RPMI7951 (cell line): Measurements from ENCODE around the gene SFMBT2. TPM values are rescaled to one million over a fixed set of nuclear protein-coding genes. Genes with fewer than 3 reads are reported as not detected.
A peak's percentile ranks its signal among the peaks of the same experiment; 100 is the strongest.
"Not testable (repeated sequence)": the region's sequence is repeated elsewhere in the genome, so short reads cannot be mapped to it uniquely, and the experiment has no call there.

ENCODE experiments used
- DNase-seq: peaks from one replicate; pipeline ENCODE4 v3.0.0-alpha.2; 2012; ENCODE audit warnings: low read depth
- total RNA-seq: library from RNA; depleted of rRNA; stranded (reverse); fragments of >200 nt; shearing (Covaris generic); gene quantifications from 2 replicates; pipeline ENCODE4 v1.2.3, GENCODE V29; 2014

Gene SFMBT2
- total RNA-seq, 1 experiment from 2014 or later = 0.36 TPM

DNA sequence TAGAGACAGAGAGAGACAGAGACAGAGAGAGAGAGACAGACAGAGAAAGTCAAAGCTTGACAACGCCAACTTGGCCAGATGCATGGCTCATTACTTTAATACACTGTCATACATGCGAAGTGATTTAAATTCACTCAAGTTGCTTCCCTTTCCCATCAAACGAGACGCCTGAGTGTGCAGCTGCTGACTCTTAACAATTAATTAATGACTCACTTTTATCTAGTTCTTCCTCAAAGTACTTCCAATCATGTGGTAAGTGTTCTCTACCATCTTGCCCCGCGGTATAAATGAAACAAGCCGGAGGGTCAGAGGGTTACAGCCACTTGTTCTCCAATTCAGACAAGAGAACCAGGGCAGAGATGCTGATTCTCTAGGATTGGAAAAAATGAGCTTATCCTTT, 90.8 kb downstream of the SFMBT2 start:
- DNase-seq = peak; percentile 33

DNA sequence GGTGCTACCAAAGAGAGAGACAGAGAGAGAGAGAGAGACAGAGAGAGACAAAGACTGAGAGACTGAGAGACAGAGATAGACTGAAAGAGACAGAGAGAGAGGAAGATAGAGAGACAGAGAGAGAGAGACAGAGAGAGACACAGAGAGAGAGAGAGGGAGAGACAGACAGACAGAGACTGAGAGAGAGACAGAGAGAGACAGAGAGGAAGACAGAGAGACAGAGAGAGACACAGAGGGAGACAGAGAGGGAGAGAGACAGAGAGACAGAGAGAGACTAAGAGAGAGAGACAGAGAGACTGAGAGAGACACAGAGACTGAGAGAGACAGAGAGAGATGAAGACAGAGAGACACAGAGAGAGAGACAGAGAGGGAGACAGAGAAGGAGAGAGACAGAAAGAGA, 91.2 kb downstream of the SFMBT2 start:
- DNase-seq = no peak

DNA sequence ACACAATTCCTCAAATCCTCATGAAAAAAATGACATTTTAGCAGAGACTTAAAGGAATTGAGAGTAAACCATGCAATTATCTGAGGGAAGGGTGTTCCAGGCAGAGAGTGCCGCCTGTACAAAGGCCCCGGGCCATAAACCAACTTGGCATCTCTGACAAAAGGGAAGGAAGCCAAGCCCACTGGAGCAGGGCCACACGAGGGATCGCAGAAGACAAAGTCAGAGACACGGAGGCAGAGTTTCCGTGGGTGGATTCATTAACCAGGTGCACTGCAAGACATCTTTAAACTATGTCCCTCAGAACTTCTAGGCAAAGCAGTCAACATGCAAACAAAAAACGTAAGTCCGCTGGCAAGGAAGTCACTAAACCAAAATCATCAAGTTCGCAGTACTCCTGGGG, 92.0 kb downstream of the SFMBT2 start:
- no peak for DNase-seq

DNA sequence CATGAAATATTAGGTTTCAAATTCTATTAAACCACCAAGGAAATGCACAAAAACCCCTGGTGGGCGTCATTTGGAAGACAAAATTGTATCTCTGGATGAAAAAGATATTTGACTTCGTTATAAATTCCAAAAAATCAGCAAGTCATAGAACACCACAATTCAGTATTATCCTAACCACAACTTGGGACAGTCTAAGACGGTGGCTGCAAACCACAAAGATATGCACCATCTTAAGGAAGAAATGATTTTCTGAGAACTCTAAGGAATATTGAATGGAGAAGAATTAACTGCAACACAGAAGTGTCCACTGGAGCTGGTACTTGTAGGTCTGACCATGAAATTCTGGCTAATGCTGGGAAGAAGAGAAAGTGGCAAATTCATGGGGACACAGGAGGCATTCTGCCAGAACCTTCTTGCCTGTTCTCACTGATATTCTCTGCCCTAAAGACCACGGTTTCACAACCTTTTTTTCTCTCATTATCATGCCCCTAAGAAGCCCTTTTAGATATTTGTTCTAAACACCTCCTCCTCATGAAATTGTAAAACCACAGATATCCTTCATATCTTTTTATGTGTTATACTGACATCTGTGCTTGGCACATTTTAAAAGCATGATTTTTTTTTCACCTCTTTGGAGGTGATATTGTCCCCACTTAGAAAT, 92.9 kb downstream of the SFMBT2 start:
- no peak for DNase-seq

DNA sequence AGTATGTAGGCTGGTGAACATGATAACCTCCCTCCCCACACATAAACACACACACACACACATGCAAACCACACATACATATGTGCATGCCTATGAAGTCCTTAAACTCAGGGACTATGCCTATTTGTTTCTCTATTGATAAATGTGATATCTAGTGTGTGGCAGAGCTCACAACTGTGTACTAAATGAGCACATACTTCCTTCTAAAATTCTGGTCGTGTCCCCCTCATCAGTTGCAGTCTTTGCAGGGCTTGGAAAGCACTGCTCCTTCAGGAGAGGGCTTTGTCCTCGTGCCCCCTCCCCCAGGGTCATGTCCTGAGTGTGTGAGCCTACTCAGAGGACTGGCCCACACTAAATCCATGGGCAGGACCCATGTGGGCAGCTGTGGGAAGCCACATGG, 94.0 kb downstream of the SFMBT2 start:
- DNase-seq = no peak

DNA sequence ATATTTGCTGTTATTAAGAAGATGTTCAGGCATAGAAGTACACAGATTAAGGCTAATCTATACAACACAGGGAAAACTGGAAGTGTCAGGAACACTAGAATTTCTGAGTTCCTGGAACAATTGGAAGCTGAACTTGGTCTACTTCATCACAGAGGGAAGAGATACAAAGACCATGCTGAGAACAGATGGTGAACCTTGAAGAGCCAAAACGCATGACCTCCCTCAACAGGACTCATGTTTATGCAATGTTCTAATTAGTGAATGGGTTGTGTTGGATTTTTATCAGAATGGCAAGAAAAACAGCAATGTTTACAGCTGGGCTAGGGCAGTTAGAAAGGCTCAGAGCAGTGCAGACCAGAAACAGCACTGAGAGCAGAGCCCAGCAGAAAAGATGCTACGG, 94.9 kb downstream of the SFMBT2 start:
- DNase-seq = no peak

DNA sequence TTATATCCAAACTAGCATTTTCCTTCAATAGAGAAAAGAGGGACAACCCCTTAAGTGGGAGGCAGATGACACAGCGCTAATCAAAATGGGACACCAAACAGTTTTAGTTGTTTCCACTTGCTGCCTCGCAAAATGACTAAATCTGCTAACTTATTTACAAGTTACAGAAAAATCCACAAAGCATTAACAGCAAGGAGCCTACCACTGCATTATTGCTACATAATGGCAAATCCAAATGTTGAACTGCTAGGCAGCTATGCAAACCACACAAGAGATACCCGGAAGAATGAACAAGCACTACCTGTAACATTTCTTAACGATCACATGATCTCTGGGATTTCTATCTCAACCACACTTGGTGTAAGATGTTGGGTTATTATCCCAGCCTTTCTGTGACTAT, 96.7 kb downstream of the SFMBT2 start:
- DNase-seq = no peak

DNA sequence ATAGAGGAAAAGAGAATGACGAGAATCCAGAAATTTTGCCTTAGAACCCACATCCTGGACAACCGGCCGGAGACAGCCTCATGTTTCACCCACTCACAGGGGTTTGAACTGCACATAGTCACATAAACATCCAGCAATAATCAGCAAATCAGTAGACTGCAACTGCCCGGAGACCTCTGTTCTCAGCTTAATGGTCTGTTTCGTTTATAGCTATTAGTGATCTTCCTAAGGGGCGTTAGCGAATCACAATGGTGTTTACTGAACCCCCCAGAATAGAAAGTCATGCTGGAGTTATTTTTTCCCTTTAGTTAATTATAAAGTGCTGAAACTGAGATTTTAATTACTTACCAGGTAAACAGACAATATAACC, 98.4 kb downstream of the SFMBT2 start:
- DNase-seq = no peak

DNA sequence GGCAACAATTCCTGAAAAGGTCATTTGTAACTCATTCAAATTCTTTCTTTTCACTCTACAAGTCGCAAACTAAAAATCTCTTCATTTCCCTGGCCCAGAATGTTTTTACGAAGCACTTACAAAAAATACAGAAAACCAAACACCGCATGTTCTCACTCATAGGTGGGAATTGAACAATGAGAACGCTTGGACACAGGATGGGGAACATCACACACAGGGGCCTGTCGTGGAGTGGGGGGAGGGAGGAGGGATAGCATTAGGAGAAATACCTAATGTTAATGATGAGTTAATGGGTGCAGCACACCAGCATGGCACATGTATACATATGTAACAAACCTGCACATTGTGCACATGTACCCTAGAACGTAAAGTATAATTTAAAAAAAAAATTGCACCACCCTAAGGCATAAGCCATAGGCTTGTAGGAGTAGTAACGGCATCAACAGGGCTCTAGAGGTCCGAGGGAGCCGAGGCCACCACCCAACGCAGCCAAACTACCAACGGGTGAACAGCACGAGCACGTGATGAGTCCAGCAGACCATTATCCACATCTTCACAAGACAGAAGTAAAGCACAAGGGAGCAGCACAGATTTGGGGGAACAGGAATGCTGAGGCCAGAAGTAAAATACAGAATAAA, 98.9 kb downstream of the SFMBT2 start:
- not testable (repeated sequence) for DNase-seq

DNA sequence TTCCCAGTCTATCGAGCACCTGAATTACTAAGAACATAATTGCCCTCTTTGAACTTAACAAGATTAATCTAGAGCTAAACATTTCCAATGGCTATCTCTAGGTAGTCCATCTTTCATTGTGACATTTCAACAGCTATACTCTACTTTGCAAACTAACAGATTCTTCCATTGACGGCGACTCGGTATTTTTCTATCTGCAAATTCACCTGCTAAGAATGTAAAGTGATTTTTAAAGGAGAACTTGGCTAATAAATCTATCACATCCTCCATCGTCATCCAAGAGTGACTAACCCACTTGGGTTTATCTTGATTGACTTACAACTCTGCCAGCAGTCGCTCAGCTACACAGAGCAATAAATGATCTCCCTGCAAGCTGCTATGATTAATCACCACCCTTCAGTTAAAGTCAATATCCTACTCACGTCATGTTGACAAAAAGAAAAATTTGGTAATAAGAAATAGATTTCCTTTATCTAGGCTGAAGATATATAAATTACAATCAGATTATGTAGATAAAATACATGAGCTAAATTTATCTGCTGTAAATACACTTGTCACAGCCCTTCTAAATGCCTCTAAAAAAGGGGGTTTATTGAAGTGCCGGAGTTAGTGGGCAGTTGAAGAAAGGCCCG, 99.5 kb downstream of the SFMBT2 start:
- DNase-seq = no peak

DNA sequence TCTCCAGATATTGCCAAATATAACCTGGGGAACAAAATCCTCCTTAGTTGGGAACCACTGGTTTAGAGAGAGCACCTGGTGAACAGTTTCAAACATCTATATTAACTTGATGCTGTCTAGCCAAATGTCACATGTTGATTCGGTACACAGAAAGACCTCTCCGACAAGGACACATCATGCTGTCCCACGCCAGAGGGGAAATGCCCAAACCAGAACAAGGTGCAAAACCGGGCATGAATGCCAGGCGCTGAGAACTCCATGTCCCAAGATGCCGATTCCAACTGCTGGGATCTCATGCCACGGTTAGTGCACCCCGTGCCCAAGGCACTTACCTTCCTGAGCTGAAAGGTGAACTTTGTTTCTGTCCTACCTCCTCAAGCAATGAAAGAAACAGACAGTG, 100.8 kb downstream of the SFMBT2 start:
- DNase-seq = no peak

DNA sequence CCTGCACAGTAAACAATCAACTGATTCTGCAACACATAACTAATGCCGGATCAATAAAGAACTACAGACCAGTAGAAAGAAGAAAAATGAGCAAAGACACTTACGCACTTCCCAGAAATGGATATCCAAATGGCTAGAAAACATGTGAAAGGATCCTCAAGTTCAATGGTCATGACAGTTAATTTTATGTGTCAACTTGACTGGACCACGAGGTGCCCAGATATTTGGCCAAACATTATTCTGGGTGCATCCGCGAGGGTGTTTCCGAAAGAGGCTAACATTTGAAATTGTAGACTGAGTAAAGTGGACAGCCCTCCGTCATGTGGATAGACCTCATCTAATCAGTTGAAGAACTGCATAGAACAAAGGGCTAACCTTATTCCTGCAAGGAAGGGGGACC, 102.0 kb downstream of the SFMBT2 start:
- no peak for DNase-seq

DNA sequence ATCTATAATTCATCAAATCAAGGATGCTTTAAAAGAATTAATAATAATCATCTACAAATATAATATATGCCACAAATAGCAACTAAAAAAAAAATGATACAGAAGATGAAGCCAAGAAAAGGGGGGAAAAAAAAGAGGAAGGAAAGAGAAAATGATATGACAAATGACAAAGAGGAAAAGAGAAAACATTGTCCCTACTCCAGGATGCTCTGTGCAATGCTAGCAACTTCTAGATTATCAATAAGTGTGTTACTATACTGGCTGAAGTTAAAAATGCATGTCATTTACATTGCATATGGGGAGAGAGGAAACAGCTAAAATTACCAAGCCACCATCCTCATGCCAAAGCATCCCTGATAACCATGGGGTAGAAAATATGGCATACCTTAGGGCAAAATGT, 104.2 kb downstream of the SFMBT2 start:
- DNase-seq = no peak

DNA sequence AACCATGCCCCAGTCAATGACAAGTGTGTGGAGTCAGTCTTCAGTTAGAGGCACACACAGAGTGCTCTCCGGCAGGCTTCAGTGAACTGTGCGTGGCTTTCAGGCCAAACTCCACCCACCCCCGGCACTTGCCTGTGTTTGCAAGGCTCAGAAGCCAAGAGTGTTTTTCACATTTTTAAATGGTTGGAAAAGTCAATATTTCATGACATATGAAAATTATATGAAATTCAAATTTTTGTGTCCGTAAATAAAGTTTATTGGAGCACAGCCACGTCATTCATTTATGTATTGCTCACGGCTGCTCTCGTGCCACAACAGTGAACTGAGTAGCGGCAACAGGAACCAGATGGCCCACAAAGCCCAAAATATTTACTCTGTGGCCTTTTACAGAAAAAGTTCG, 104.7 kb downstream of the SFMBT2 start:
- DNase-seq = no peak

DNA sequence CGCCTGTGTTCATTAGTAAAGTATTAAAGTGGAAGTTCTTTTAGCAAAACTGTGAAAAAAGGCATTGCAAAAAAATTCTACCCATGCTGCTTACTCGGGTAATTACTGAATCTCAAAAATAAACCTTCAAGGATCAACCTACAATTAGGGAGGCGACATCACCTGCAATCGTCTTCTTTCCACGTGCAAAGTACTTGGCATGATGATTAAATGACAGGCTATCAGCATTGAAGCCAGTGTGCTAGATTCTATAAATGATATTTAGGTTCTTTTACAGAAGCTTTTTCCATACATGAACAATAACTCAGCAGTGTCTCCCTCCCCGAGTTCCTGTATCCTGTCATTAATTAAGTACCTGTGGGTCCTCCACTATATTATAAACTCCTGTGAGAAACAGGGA, 105.8 kb downstream of the SFMBT2 start:
- no peak for DNase-seq

DNA sequence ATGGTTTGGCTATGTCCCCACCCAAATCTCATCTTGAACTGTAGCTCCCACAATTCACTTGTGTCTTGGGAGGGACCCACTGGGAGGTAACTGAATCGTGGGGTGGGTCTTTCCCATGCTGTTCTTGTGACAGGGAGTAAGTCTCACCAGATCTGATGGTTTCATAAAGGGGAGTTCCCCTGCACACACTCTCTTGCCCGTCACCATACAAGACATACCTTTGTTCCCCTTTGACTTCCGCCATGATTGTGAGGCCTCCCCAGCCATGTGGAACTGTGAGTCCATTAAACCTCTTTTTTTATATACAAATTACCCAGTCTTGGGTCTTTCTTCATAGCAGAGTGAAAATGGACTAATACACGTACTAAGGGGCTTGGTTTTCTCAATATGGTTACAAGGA, 106.7 kb downstream of the SFMBT2 start:
- DNase-seq = no peak

DNA sequence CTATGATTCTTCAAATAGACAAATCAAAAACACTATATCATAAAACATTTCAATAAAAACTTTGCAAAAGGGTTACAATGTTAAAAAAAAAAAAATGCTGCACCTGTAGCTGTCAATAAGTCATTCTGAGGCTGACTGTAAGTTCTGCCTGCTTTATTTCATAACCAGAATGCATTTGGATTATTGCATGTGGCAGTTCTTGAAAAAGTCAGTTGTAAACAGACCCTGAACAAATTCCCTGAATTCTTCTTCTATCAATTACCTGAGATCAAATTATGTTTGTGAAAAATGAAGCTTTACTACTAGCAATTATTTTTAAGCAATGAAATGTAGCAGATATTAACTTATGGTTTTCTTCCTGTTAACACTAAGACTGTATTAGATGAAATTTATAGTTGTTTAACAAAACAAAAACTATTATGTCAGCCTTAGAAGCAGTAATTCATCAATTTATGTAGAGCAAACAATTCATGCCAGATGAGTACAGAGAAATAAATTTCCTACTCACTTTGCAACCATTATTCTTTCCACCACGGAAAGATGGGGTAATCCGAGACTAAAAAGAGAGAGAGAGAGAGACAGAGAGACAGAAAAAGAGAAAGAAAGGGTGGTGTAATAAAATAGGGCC, 107.8 kb downstream of the SFMBT2 start:
- no peak for DNase-seq

DNA sequence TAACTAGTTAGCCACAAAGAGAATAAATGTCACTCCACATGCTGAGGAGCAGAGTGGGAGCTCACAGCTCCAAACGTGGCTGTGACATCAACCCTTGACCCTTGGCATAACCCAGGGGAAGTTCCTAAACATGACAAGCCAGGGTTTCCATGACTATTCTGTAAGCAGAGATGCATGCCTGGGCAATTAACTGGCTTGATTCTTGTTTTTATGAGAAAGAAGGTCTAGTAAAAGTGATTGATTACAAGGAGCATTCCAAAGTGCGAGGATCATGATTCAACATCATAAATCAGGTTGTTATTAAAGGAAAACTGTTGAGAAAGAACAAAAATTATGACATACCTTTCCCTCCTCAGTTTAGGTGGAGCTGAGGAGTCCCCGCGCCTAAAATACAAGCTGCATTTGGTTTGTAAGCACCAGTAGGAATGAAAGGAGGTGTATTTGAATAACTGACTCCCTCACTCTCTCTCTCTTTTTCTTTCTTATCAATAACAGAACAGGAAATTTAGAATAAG, 108.4 kb downstream of the SFMBT2 start:
- DNase-seq = no peak

DNA sequence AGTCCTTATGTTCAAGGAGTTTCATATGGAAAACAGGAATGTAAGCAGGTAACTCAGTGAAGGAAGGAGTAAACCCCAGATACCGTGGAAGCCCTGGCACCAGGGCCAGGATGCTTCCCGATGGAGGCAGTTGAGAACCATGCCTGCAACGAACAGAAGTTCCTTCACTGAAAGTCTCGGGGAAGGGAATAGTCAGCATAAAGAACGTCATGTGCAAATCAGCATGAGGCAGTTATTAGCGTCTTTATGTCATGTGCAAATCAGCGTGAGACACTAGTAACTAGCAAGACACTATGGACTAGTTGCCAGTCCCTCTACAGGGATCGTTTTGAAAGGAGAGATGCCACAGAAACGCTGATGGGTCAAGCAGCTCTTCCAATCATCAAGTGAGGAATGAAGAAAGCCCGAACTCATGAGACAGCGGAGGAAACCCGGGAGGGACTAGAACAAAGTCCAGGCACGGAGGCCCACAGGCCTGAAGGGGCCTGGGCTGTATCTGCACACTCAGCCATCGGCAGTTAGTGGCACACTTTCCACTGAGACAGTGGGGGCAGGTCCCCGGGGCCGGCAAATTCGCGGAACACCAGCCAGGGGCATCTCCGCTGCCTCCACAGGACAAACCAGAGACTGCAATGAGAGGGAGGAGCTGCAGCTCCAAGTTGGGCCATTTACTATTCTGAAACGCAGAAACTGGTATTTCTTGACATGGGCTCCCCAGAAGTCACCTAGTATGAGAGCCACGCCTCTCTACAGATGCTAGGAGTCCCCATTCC, 109.6 kb downstream of the SFMBT2 start:
- no peak for DNase-seq

DNA sequence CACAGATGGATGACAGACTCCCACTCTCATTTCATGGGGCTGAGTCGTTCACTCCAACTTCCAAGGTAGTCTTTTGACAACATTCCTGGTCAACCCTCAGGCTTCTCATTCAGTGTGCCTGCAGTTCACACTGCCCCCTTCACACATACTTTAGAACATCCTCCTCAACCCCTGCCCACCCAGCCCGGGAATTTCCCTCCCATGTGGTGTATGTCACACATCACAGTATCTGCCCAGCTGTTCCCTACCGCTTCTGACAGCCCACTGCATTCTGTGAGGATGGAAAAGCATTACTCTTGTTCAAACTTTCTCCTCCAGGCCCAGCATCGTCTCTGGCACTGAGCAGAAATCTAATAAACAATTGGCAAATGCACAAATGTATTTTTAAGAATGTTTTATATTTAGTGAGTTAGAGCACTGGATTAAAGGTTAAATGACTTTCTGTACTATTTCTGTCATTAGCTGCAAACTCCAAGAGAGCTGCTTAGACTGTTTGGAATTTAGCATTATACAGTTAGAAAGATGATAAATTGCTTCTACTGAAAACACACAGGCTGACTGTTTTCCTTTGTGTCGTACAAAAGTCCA, 110.4 kb downstream of the SFMBT2 start:
- peak; percentile 19 for DNase-seq

DNA sequence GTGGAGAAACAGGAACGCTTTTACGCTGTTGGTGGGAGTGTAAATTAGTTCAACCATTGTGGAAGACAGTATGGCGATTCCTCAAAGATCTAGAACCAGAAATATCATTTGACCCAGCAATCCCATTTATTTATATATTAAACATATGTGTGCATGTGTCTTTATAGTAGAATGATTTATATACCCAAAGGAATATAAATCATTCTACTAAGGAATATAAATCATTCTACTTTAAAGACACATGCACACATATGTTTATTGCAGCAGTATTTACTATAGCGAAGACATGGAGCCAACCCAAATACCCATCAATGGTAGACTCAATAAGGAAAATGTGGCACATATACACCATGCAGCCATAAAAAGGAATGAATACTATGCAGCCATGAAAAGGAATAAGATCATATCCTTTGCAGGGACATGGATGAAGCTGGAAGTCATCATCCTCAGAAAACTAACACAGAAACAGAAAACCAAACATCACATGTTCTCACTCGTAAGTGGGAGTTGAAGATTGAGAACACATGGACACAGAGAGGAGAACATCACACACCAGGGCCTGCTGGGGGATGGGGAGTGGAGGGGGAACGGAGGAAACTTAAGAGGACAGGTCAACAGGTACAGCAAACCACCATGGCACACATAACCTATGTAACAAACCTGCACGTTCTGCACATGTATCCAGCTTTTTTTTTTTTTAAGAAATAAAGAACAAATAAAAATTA, 111.1 kb downstream of the SFMBT2 start:
- not testable (repeated sequence) for DNase-seq
